Measurements from ENCODE around the gene GLDN.

DNA sequence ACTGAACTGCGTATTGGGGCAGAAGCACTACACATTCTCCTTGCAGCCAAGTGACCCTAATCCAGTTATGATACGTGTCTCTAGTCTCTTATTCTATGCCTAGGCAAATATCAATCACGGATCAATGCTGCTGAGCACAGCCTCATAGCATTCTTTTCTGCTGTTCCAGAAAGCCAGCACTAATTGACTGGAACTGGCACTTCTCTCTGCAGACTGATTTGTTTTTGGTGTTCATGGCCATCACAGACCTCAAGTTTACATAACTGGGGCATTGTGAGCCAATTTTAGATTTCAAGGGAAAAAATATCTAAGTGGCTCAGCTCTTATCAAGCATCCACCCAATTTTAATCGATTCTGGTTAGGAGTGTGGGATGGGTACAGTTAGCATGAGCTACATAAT, 37.9 kb downstream of the GLDN start:
- TF ChIP-seq CTCF (IDR thresholded peaks at IDR 0.05), result no peak
- TF ChIP-seq POLR2AphosphoS5 (IDR thresholded peaks at IDR 0.05), result no peak
- no peak for TF ChIP-seq EP300 (IDR thresholded peaks at IDR 0.05; ENCODE audit: low read depth)

Data from transverse colon (tissue), 4 donors.